Measurements from ENCODE around the gene SMIM41. TPM values are rescaled to one million over a fixed set of nuclear protein-coding genes. Genes with fewer than 3 reads are reported as not detected.

The SMIM41 gene
- total RNA-seq, 4 donors from 2014 or later: 0.64 to 1.5 (median 0.80) TPM; not detected in 1

Other genes starting within 250 kb of the SMIM41 start
- not detected for gene FIGNL2, start 231.0 kb upstream of the SMIM41 start, total RNA-seq
- not detected for gene ANKRD33, start 191.6 kb upstream of the SMIM41 start, total RNA-seq
- 100 to 1,000 TPM; 115 to 440 (median 137) TPM for gene ACVRL1, start 172.2 kb upstream of the SMIM41 start, total RNA-seq
- 10 to 100 TPM; 22.5 to 96.9 (median 68.7) TPM for gene ACVR1B, start 128.0 kb upstream of the SMIM41 start, total RNA-seq
- gene TAMALIN, start 72.8 kb upstream of the SMIM41 start, total RNA-seq: 10 to 100 TPM in 2 of 4 donors, 1 to 10 TPM in 2; 5.9 to 20.6 (median 9.7) TPM
- 100 to 1,000 TPM in 1 of 4 donors, 10 to 100 TPM in 3; 50.7 to 102 (median 76.9) TPM for gene NR4A1, start 28.3 kb upstream of the SMIM41 start, total RNA-seq
- 10 to 100 TPM; 15.7 to 64.1 (median 51.6) TPM for gene ATG101, start 9.7 kb upstream of the SMIM41 start, total RNA-seq
- gene KRT80, start 112.3 kb downstream of the SMIM41 start, total RNA-seq: under 1 TPM in 1 of 4 donors, not detected in 3; 0.14 TPM
- 1 to 10 TPM in 1 of 4 donors, under 1 TPM in 2, not detected in 1; 0.75 to 1.6 (median 0.95) TPM for gene KRT7, start 153.5 kb downstream of the SMIM41 start, total RNA-seq
- 1 to 10 TPM in 1 of 4 donors, not detected in 3; 3.6 TPM for gene KRT86, start 194.9 kb downstream of the SMIM41 start, total RNA-seq
- not detected for gene KRT81, start 211.8 kb downstream of the SMIM41 start, total RNA-seq
- gene KRT83, start 241.7 kb downstream of the SMIM41 start, total RNA-seq: not detected